ENCODE measurements around the gene SCAMP4.

SCAMP4 gene

GRCh38 chr19:1975162-1975480 is 69.9 kb downstream of the SCAMP4 start:
- no peak for FAIRE-seq

More at GRCh38 chr19:1975162-1975480, 69.9 kb downstream of the SCAMP4 start:
- no peak for DNase-seq (ENCODE audit: insufficient read length, low spot score)
